Measurements from ENCODE around the gene TPPP3. TPM values are rescaled to one million over a fixed set of nuclear protein-coding genes. Genes with fewer than 3 reads are reported as not detected.

The TPPP3 gene
- 0.15 and 0.34 TPM in 2 replicates for total RNA-seq

DNA sequence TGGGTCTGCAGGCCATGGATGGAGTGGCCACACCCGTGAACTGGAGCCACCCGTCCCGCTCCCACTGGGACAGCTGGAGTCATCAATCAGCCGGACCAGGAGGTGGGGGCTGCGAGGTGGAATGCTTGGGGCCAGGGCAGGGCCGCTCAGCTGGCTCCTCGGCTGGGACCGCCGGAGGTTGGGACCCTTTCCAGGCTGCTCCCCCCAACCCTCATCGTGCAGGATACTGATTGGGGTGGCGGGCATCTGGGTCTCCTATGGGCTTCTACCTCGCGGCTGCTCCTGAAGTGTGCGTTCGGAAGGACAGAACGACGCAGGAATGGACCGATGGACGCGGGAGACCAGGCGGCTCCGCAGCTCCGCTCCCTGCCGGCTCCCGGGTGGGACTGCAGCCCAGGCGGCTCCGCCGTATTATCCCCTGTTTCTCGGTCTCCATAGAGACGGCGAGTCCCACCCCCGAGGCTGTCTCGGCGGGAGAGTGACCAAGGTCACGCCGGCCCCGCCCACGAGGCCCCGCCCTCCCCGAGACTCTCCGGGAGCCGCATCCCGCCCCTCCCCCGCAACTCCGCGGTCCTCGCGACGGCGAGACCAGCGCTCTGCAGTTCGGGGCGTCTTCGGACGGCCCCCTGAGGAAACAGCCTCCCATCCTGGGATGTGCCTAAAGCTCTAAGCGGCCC is at the start of gene TPPP3:
TPPP3 (minus strand) TSS at position 388 of the 677 bp plus-strand sequence. CDS start 2,387 bp downstream, outside the sequence.

GRCh38 chr16:67430977-67431774 is 37.9 kb upstream of the TPPP3 start, which contains the start of gene HSD11B2:
TSS of gene HSD11B2 (plus strand) at chr16:67431121. CDS start at chr16:67431249, 128 bp downstream.

DNA sequence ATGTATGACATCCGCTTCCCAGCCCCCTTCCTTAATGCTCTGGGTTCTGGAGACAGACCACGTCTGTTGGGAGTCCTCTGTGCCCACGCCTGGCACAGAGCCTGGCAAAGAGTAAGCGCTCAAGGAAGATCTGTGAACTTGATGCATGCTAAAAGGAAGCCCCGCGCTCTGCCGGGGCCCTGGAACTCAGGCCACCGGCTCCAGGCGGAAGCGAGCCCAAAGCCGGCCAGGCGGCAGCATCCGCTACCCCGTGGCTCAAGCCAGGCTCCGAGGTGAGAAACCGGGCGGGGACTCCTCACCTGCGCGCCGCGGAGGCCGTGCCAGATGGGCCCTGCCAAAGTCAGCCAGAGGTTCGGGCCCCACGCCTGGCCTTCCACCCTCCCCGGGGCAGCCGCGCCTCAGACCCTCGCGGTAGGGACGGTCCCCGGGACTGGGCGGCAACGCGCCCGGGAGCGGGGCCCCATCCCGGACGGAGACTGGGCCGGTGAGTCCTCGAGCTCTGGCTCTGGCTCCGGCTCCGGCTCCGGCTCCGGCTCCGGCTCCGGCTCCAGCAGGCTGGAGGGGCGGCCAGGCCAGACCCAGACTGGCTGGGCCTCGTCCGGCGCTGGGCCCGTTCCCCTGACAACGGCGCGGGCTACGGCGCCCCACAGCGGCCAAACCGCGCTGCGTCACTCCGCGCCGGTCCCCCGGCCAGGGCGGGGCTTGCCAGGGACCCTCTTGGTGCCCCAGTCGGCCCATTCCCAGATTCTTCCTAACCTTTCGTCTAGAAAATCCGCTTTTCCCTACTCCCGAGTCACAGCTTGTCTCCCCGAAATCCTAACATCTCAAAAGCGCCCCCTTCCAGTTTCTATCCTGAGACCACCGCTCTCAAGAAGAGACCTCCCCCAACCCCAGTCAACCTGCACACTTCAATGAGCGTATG is 22.8 kb upstream of the TPPP3 start, which contains the start of gene ZDHHC1:
ZDHHC1 (minus strand) TSS at position 606 of the 922 bp plus-strand sequence. CDS start 8,702 bp downstream, outside the sequence.

Other genes starting within 250 kb of the TPPP3 start
- 24.1 and 25.1 TPM in 2 replicates for gene B3GNT9, start 242.5 kb downstream of the TPPP3 start, total RNA-seq
- gene TRADD, start 233.6 kb downstream of the TPPP3 start, total RNA-seq = 13.5 and 15.1 TPM in 2 replicates
- 9.6 and 10.1 TPM in 2 replicates for gene FBXL8, start 233.5 kb downstream of the TPPP3 start, total RNA-seq
- gene HSF4, start 228.8 kb downstream of the TPPP3 start, total RNA-seq = 1.3 and 2.4 TPM in 2 replicates
- 13.1 and 14.5 TPM in 2 replicates for gene NOL3, start 223.0 kb downstream of the TPPP3 start, total RNA-seq
- 8.4 and 9.1 TPM in 2 replicates for gene MATCAP1, start 209.5 kb downstream of the TPPP3 start, total RNA-seq
- not detected in 2 replicates for gene EXOC3L1, start 203.4 kb downstream of the TPPP3 start, total RNA-seq
- 84.7 and 90.4 TPM in 2 replicates for gene E2F4, start 201.3 kb downstream of the TPPP3 start, total RNA-seq
- 0.59 and 0.84 TPM in 2 replicates for gene ELMO3, start 194.4 kb downstream of the TPPP3 start, total RNA-seq
- 56.8 and 61.5 TPM in 2 replicates for gene TMEM208, start 166.4 kb downstream of the TPPP3 start, total RNA-seq
- gene FHOD1, start 146.0 kb downstream of the TPPP3 start, total RNA-seq = 21.7 and 23.0 TPM in 2 replicates
- gene SLC9A5, start 144.5 kb downstream of the TPPP3 start, total RNA-seq = 0.89 and 1.3 TPM in 2 replicates
- 20.4 and 26.4 TPM in 2 replicates for gene PLEKHG4, start 114.0 kb downstream of the TPPP3 start, total RNA-seq
- gene KCTD19, start 66.8 kb downstream of the TPPP3 start, total RNA-seq = not detected in 2 replicates
- under 0.01 TPM in 1 of 2 replicates, not detected in the other for gene LRRC36, start 66.7 kb downstream of the TPPP3 start, total RNA-seq
- 4.6 and 7.9 TPM in 2 replicates for gene ZDHHC1, start 23.0 kb upstream of the TPPP3 start, total RNA-seq
- gene HSD11B2, start 37.6 kb upstream of the TPPP3 start, total RNA-seq = not detected in 2 replicates
- 106 and 112 TPM in 2 replicates for gene ATP6V0D1, start 87.7 kb upstream of the TPPP3 start, total RNA-seq
- not detected in 2 replicates for gene AGRP, start 90.0 kb upstream of the TPPP3 start, total RNA-seq
- 15.3 and 20.4 TPM in 2 replicates for gene RIPOR1, start 135.3 kb upstream of the TPPP3 start, total RNA-seq
- gene CTCF, start 169.0 kb upstream of the TPPP3 start, total RNA-seq = 19.9 and 20.5 TPM in 2 replicates